ENCODE measurements around the gene ENTPD8.

ENTPD8 gene

DNA sequence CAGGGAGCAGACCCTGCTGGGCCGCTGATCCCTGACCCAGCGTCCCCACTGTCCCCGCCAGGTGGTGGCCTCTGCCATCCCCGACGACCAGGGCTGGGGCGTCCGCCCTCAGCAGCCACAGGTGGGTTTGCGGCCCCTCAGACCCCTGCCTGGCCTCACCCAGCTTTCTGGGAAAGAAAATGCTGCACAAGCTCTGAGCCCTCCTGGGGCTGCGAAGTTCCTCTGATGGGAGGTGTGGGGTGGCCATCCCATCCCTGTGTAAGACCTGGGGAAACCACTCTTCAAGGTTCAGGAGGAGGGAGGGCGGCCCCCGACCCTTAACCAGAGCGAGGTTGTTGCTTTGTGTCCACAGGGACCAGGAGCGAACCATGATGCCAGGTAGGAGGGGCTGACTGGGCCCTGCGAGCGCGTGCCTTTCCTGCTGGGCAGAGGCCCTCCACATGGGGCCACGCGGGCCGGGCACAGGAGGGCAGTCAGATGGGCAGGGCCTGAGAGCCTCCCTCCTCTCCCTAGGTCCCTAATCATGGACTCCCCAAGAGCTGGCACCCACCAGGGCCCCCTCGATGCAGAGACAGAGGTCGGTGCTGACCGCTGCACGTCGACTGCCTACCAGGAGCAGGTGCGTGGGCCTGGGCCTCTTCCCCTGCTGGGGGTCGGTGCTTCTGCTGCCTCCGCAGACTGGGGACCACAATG, 10.3 kb downstream of the ENTPD8 start:
- peak; percentile 14 for DNase-seq (ENCODE audit: insufficient read length)
- TF ChIP-seq TAF1 (IDR thresholded peaks at IDR 0.05; ENCODE audit: borderline replicate concordance, low read depth, low read length) (no peak), POLR2A (IDR thresholded peaks at IDR 0.05; ENCODE audit: low read depth, low read length) (no peak), POLR2AphosphoS5 (IDR thresholded peaks at IDR 0.05; ENCODE audit: low read depth, low read length) (no peak)
- no peak for FAIRE-seq

GRCh38 chr9:137429974-137430722, 11.0 kb downstream of the ENTPD8 start:
- FAIRE-seq (peak; percentile 56), DNase-seq (ENCODE audit: insufficient read length) (peak; percentile 74)
- TF ChIP-seq POLR2A (IDR thresholded peaks at IDR 0.05; ENCODE audit: low read depth, low read length) (no peak), TAF1 (IDR thresholded peaks at IDR 0.05; ENCODE audit: borderline replicate concordance, low read depth, low read length) (no peak), POLR2AphosphoS5 (IDR thresholded peaks at IDR 0.05; ENCODE audit: low read depth, low read length) (no peak)

- DNase-seq (ENCODE audit: insufficient read length) (no peak), FAIRE-seq (no peak)
- no peak for TF ChIP-seq TAF1 (IDR thresholded peaks at IDR 0.05; ENCODE audit: borderline replicate concordance, low read depth, low read length)
- no peak for TF ChIP-seq POLR2AphosphoS5 (IDR thresholded peaks at IDR 0.05; ENCODE audit: low read depth, low read length)
- no peak for TF ChIP-seq POLR2A (IDR thresholded peaks at IDR 0.05; ENCODE audit: low read depth, low read length)
These were observed 11.6 kb downstream of the ENTPD8 start for GRCh38 chr9:137429546-137429890.

DNA sequence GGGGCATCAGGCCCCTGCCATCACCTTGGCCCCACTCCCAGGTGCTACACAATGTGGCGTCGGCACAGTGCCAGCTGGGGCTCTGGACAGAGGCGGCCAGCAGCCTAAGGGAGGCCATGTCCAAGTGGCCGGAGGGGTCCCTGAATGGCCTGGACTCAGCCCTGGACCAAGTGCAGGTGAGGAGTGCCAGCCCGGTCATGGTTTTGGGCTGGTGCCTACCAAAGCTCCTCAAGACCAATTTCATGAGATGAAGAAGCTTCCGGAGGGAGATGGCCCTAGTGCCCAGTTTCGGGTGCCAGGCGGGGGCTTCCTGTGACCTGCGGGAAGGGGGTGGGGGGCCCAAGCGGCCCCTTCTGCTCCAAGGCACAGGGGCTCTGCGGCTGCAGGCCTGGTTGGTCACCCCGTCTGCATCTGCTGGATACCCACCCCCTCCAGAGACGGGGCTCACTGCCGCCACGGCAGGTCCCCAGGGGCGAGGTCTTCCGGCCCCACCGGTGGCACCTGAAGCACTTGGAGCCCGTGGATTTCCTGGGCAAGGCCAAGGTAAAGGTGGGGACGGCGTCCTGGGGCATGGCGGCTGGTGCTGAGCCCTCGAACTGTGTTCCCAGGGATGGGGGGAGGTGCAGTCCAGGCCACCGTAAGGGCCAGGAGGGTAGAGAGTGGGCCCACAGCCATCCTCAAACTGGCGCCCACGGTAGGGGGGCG, 12.2 kb downstream of the ENTPD8 start:
- TF ChIP-seq POLR2A (IDR thresholded peaks at IDR 0.05; ENCODE audit: low read depth, low read length) (no peak), POLR2AphosphoS5 (IDR thresholded peaks at IDR 0.05; ENCODE audit: low read depth, low read length) (no peak), TAF1 (IDR thresholded peaks at IDR 0.05; ENCODE audit: borderline replicate concordance, low read depth, low read length) (no peak)
- FAIRE-seq (no peak), DNase-seq (ENCODE audit: insufficient read length) (no peak)

- FAIRE-seq (no peak), DNase-seq (ENCODE audit: insufficient read length) (no peak)
- TF ChIP-seq POLR2AphosphoS5 (IDR thresholded peaks at IDR 0.05; ENCODE audit: low read depth, low read length) (no peak), POLR2A (IDR thresholded peaks at IDR 0.05; ENCODE audit: low read depth, low read length) (no peak), TAF1 (IDR thresholded peaks at IDR 0.05; ENCODE audit: borderline replicate concordance, low read depth, low read length) (no peak)
These were observed 12.9 kb downstream of the ENTPD8 start for GRCh38 chr9:137428311-137428630.

GRCh38 chr9:137427454-137428310, 13.5 kb downstream of the ENTPD8 start:
- FAIRE-seq (no peak), DNase-seq (ENCODE audit: insufficient read length) (no peak)
- TF ChIP-seq POLR2AphosphoS5 (IDR thresholded peaks at IDR 0.05; ENCODE audit: low read depth, low read length), result no peak

- no peak for FAIRE-seq
- TF ChIP-seq TAF1 (IDR thresholded peaks at IDR 0.05; ENCODE audit: borderline replicate concordance, low read depth, low read length) (no peak), POLR2AphosphoS5 (IDR thresholded peaks at IDR 0.05; ENCODE audit: low read depth, low read length) (no peak), POLR2A (IDR thresholded peaks at IDR 0.05; ENCODE audit: low read depth, low read length) (no peak)
- DNase-seq (ENCODE audit: insufficient read length), result no peak
These were observed 15.0 kb downstream of the ENTPD8 start for GRCh38 chr9:137426018-137426681.

- TF ChIP-seq POLR2A (IDR thresholded peaks at IDR 0.05; ENCODE audit: low read depth, low read length) (no peak), TAF1 (IDR thresholded peaks at IDR 0.05; ENCODE audit: borderline replicate concordance, low read depth, low read length) (no peak), POLR2AphosphoS5 (IDR thresholded peaks at IDR 0.05; ENCODE audit: low read depth, low read length) (no peak)
- peak; percentile 16 for DNase-seq (ENCODE audit: insufficient read length)
- no peak for FAIRE-seq
These were observed 17.5 kb downstream of the ENTPD8 start for GRCh38 chr9:137423514-137424291.

GRCh38 chr9:137422604-137423513, 18.3 kb downstream of the ENTPD8 start, which contains the start of the genes EXD3 and NOXA1:
Gene EXD3, minus strand, starts transcription at chr9:137423162. Its CDS starts 27,805 bp downstream, at chr9:137395357.
Gene NOXA1, plus strand, starts transcription at chr9:137423393. Its CDS starts 137 bp downstream, at chr9:137423530.
- TF ChIP-seq POLR2A (IDR thresholded peaks at IDR 0.05; ENCODE audit: low read depth, low read length) (peak; percentile 50; the same call in 1 of the 2 replicates), TAF1 (IDR thresholded peaks at IDR 0.05; ENCODE audit: borderline replicate concordance, low read depth, low read length) (no peak; the same call in 1 of the 2 replicates), POLR2AphosphoS5 (IDR thresholded peaks at IDR 0.05; ENCODE audit: low read depth, low read length) (no peak)
- FAIRE-seq (peak; percentile 96), DNase-seq (ENCODE audit: insufficient read length) (peak; percentile 91)

All from GM12892 (cell line).